ENCODE results near the gene BMP7. TPM values are rescaled to one million over a fixed set of nuclear protein-coding genes. Genes with fewer than 3 reads are reported as not detected.

The BMP7 gene
- total RNA-seq, 1 donor = not detected

- Histone ChIP-seq H3K36me3 (ENCODE audit: insufficient read depth, low read length) (no peaks in the 10 kb centered on the region), H3K4me3 (ENCODE audit: insufficient read depth, low read length) (no peak overlapping the region), H3K27ac (ENCODE audit: low read depth, low read length) (no peak overlapping the region), H3K27me3 (ENCODE audit: insufficient read depth, low read length) (no peaks in the 10 kb centered on the region), H2AFZ (ENCODE audit: low read length) (no peak overlapping the region), H4K20me1 (ENCODE audit: insufficient read depth, low read length) (no peaks in the 10 kb centered on the region), H3K9me3 (ENCODE audit: low read depth, low read length) (no peaks in the 10 kb centered on the region), H3K79me2 (ENCODE audit: insufficient read depth, low read length) (no peaks in the 10 kb centered on the region), H3K4me1 (ENCODE audit: insufficient read depth, low read length) (no peaks in the 10 kb centered on the region), H3K4me2 (ENCODE audit: insufficient read depth, low read length) (no peak overlapping the region)
- DNase-seq (ENCODE audit: insufficient read length, low spot score, missing footprints) = no peak
- TF ChIP-seq CTCF (IDR thresholded peaks at IDR 0.05; ENCODE audit: extremely low read depth, low read depth, low read length) = no peak
These were observed 99.2 kb downstream of the BMP7 start for GRCh38 chr20:57167292-57167655.

- no peaks in the 10 kb centered on the region for H3K4me1 ChIP-seq (ENCODE audit: insufficient read depth, low read length)
- no peak for DNase-seq (ENCODE audit: insufficient read length, low spot score, missing footprints)
- H3K4me3 ChIP-seq (ENCODE audit: insufficient read depth, low read length) = no peak overlapping the region
- H3K4me2 ChIP-seq (ENCODE audit: insufficient read depth, low read length) = no peak overlapping the region
- H3K36me3 ChIP-seq (ENCODE audit: insufficient read depth, low read length) = no peaks in the 10 kb centered on the region
- H3K27ac ChIP-seq (ENCODE audit: low read depth, low read length) = no peak overlapping the region
- TF ChIP-seq CTCF (IDR thresholded peaks at IDR 0.05; ENCODE audit: extremely low read depth, low read depth, low read length) = no peak
- no peak overlapping the region for H2AFZ ChIP-seq (ENCODE audit: low read length)
- H3K9me3 ChIP-seq (ENCODE audit: low read depth, low read length) = no peaks in the 10 kb centered on the region
- no peaks in the 10 kb centered on the region for H3K27me3 ChIP-seq (ENCODE audit: insufficient read depth, low read length)
- H4K20me1 ChIP-seq (ENCODE audit: insufficient read depth, low read length) = no peaks in the 10 kb centered on the region
- H3K79me2 ChIP-seq (ENCODE audit: insufficient read depth, low read length) = no peaks in the 10 kb centered on the region
These were observed 99.7 kb downstream of the BMP7 start for GRCh38 chr20:57166568-57167291.

- Histone ChIP-seq H3K27me3 (ENCODE audit: insufficient read depth, low read length) (no peaks in the 10 kb centered on the region), H3K27ac (ENCODE audit: low read depth, low read length) (no peak overlapping the region), H3K4me1 (ENCODE audit: insufficient read depth, low read length) (no peaks in the 10 kb centered on the region), H4K20me1 (ENCODE audit: insufficient read depth, low read length) (no peaks in the 10 kb centered on the region), H3K36me3 (ENCODE audit: insufficient read depth, low read length) (no peaks in the 10 kb centered on the region), H2AFZ (ENCODE audit: low read length) (no peak overlapping the region), H3K9me3 (ENCODE audit: low read depth, low read length) (no peaks in the 10 kb centered on the region), H3K4me3 (ENCODE audit: insufficient read depth, low read length) (no peak overlapping the region), H3K79me2 (ENCODE audit: insufficient read depth, low read length) (no peaks in the 10 kb centered on the region), H3K4me2 (ENCODE audit: insufficient read depth, low read length) (no peak overlapping the region)
- no peak for TF ChIP-seq CTCF (IDR thresholded peaks at IDR 0.05; ENCODE audit: extremely low read depth, low read depth, low read length)
- no peak for DNase-seq (ENCODE audit: insufficient read length, low spot score, missing footprints)
These were observed 100.9 kb downstream of the BMP7 start for GRCh38 chr20:57165427-57166004.

GRCh38 chr20:57164872-57165271 is 101.6 kb downstream of the BMP7 start:
- DNase-seq (ENCODE audit: insufficient read length, low spot score, missing footprints) = no peak
- TF ChIP-seq CTCF (IDR thresholded peaks at IDR 0.05; ENCODE audit: extremely low read depth, low read depth, low read length) = no peak

More at GRCh38 chr20:57164872-57165271, 101.6 kb downstream of the BMP7 start:
- Histone ChIP-seq H3K4me2 (ENCODE audit: insufficient read depth, low read length) (no peak overlapping the region), H3K27me3 (ENCODE audit: insufficient read depth, low read length) (no peaks in the 10 kb centered on the region), H2AFZ (ENCODE audit: low read length) (no peak overlapping the region), H3K9me3 (ENCODE audit: low read depth, low read length) (no peaks in the 10 kb centered on the region), H3K27ac (ENCODE audit: low read depth, low read length) (no peak overlapping the region), H3K4me1 (ENCODE audit: insufficient read depth, low read length) (no peaks in the 10 kb centered on the region), H3K36me3 (ENCODE audit: insufficient read depth, low read length) (no peaks in the 10 kb centered on the region), H3K79me2 (ENCODE audit: insufficient read depth, low read length) (no peaks in the 10 kb centered on the region), H3K4me3 (ENCODE audit: insufficient read depth, low read length) (no peak overlapping the region), H4K20me1 (ENCODE audit: insufficient read depth, low read length) (no peaks in the 10 kb centered on the region)

All from osteoblast (primary cell).